Activated CD8-positive, alpha-beta memory T cell treated with anti-CD3 and anti-CD28 coated beads, Interleukin-2, amount 50 U/mL, for 48 hours (primary cell): ENCODE results near the gene RPP14.

ENCODE experiments used
- DNase-seq: peaks from one replicate; pipeline ENCODE4 v3.0.0-alpha.2; 2020

The RPP14 gene

GRCh38 chr3:58359621-58360020 lies 53.6 kb downstream of the RPP14 start:
- peak; percentile 28 for DNase-seq

GRCh38 chr3:58361866-58362265 lies 55.8 kb downstream of the RPP14 start:
- DNase-seq: no peak

GRCh38 chr3:58366699-58367098 lies 60.7 kb downstream of the RPP14 start:
- no peak for DNase-seq

GRCh38 chr3:58369038-58369437 lies 63.0 kb downstream of the RPP14 start:
- no peak for DNase-seq
